ENCODE measurements around the gene EIF5B.
"Not testable (repeated sequence)": the region's sequence is repeated elsewhere in the genome, so short reads cannot be mapped to it uniquely, and the experiment has no call there.

Gene EIF5B

DNA sequence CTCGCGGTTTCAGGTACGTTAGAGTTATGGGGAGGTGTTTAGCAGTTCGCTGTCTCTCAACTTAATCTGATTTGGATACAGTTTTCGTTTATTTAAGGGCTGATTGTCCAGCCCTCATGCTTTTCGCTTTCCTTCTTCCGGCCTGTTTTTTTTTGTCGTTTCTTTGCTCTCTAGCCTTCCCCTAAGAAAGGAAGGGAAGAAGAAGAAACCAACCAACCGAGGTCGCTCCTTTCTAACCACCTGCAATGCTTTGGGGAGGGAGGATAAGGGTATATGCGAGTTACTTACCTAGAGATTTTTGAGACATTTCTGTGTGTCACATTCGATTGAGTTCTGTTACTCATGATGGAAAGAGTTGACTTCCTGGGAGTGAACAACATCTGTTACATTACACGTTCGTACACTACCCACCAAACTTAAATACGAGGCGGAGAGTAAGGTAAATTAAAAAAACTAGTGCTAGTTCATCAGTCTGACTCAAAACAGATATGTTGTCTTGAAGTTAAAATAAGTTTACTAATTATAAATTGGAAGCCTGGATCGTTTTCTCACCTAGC, 918 bp downstream of the EIF5B start:
- Histone ChIP-seq H3K9me3 (ENCODE audit: control insufficient read depth in 1 of 2, low read length in 2 of 2) (no peaks in the 10 kb centered on the region), H3K4me1 (ENCODE audit: control insufficient read depth in 1 of 2, insufficient read depth in 2 of 2, low read length in 2 of 2) (peaks cover 14 to 25% of the 10 kb centered on the region in 2 donors), H3K27ac (ENCODE audit: low read depth, low read length) (no peak overlapping the region), H3K27me3 (ENCODE audit: control insufficient read depth in 1 of 2, insufficient read depth in 2 of 2, low read length in 2 of 2) (no peaks in the 10 kb centered on the region), H3K9ac (ENCODE audit: low read depth in 1 of 2, low read length in 2 of 2) (peak overlapping the region; percentile 85 to 86), H3K4me3 (ENCODE audit: low read depth in 1 of 2, low read length in 2 of 2) (peak overlapping the region; percentile 90 to 91), H3K36me3 (ENCODE audit: control insufficient read depth in 1 of 2, insufficient read depth in 2 of 2, low read length in 2 of 2) (no peaks in the 10 kb centered on the region)

GRCh38 chr2:99340669-99341236, 3.6 kb downstream of the EIF5B start:
- no peak overlapping the region for H3K4me3 ChIP-seq (ENCODE audit: low read depth in 1 of 2, low read length in 2 of 2)
- peaks cover 8 to 16% of the 10 kb centered on the region in 2 donors for H3K4me1 ChIP-seq (ENCODE audit: control insufficient read depth in 1 of 2, insufficient read depth in 2 of 2, low read length in 2 of 2)
- H3K27me3 ChIP-seq (ENCODE audit: control insufficient read depth in 1 of 2, insufficient read depth in 2 of 2, low read length in 2 of 2) = no peaks in the 10 kb centered on the region
- H3K9ac ChIP-seq (ENCODE audit: low read depth in 1 of 2, low read length in 2 of 2) = no peak overlapping the region
- H3K9me3 ChIP-seq (ENCODE audit: control insufficient read depth in 1 of 2, low read length in 2 of 2) = no peaks in the 10 kb centered on the region
- no peaks in the 10 kb centered on the region for H3K36me3 ChIP-seq (ENCODE audit: control insufficient read depth in 1 of 2, insufficient read depth in 2 of 2, low read length in 2 of 2)
- no peak overlapping the region for H3K27ac ChIP-seq (ENCODE audit: low read depth, low read length)

DNA sequence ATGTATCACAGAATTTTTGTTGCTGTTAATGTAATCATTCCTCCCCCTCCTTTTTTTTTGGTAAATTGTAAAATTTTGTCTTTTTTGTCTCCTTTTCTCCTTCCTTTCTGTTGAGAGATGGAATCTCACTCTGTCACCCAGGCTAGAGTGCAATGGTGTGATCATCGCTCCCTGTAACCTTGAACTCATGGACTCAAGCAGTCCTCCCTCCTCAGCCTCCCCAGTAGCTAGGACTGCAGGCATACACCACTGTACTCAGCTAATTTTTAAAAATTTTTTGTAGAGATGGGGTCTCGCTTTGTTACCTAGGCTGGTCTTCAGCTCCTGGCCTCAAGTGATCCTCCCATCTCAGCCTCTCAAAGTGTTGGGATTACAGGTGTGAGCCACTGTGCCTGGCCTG, 5.3 kb downstream of the EIF5B start:
- Histone ChIP-seq H3K4me3 (ENCODE audit: low read depth in 1 of 2, low read length in 2 of 2) (no peak overlapping the region), H3K9me3 (ENCODE audit: control insufficient read depth in 1 of 2, low read length in 2 of 2) (no peaks in the 10 kb centered on the region), H3K36me3 (ENCODE audit: control insufficient read depth in 1 of 2, insufficient read depth in 2 of 2, low read length in 2 of 2) (no peaks in the 10 kb centered on the region), H3K27me3 (ENCODE audit: control insufficient read depth in 1 of 2, insufficient read depth in 2 of 2, low read length in 2 of 2) (no peaks in the 10 kb centered on the region), H3K4me1 (ENCODE audit: control insufficient read depth in 1 of 2, insufficient read depth in 2 of 2, low read length in 2 of 2) (peaks cover 8 to 12% of the 10 kb centered on the region in 2 donors), H3K27ac (ENCODE audit: low read depth, low read length) (no peak overlapping the region), H3K9ac (ENCODE audit: low read depth in 1 of 2, low read length in 2 of 2) (no peak overlapping the region)

DNA sequence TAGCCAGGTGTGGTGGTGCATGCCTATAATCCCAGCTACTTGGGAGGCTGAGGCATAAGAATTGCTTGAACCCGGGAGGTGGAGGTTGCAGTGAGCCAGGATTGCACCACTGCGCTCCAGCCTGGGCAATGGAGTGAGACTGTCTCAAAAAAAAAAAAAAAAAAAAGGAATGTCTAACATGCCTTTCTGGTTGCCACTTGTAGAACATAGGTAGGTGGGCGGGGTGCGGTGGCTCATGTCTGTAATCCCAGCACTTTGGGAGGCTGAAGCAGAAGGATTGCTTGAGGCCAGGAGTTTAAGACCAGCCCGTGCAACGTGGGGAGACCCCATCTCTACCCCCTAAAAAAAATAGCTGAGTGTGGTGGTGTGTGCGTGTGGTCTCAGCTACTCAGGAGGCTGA, 8.3 kb downstream of the EIF5B start:
- H3K4me1 ChIP-seq (ENCODE audit: control insufficient read depth in 1 of 2, insufficient read depth in 2 of 2, low read length in 2 of 2); H3K9ac ChIP-seq (ENCODE audit: low read depth in 1 of 2, low read length in 2 of 2); H3K27me3 ChIP-seq (ENCODE audit: control insufficient read depth in 1 of 2, insufficient read depth in 2 of 2, low read length in 2 of 2); H3K36me3 ChIP-seq (ENCODE audit: control insufficient read depth in 1 of 2, insufficient read depth in 2 of 2, low read length in 2 of 2); H3K27ac ChIP-seq (ENCODE audit: low read depth, low read length); H3K9me3 ChIP-seq (ENCODE audit: control insufficient read depth in 1 of 2, low read length in 2 of 2); H3K4me3 ChIP-seq (ENCODE audit: low read depth in 1 of 2, low read length in 2 of 2): not testable (repeated sequence)

- Histone ChIP-seq H3K4me3 (ENCODE audit: low read depth in 1 of 2, low read length in 2 of 2) (no peak overlapping the region), H3K4me1 (ENCODE audit: control insufficient read depth in 1 of 2, insufficient read depth in 2 of 2, low read length in 2 of 2) (no peaks in the 10 kb centered on the region), H3K9ac (ENCODE audit: low read depth in 1 of 2, low read length in 2 of 2) (no peak overlapping the region), H3K36me3 (ENCODE audit: control insufficient read depth in 1 of 2, insufficient read depth in 2 of 2, low read length in 2 of 2) (no peaks in the 10 kb centered on the region), H3K27ac (ENCODE audit: low read depth, low read length) (no peak overlapping the region), H3K27me3 (ENCODE audit: control insufficient read depth in 1 of 2, insufficient read depth in 2 of 2, low read length in 2 of 2) (no peaks in the 10 kb centered on the region), H3K9me3 (ENCODE audit: control insufficient read depth in 1 of 2, low read length in 2 of 2) (no peaks in the 10 kb centered on the region)
Observed at GRCh38 chr2:99346218-99346617, 9.0 kb downstream of the EIF5B start.

DNA sequence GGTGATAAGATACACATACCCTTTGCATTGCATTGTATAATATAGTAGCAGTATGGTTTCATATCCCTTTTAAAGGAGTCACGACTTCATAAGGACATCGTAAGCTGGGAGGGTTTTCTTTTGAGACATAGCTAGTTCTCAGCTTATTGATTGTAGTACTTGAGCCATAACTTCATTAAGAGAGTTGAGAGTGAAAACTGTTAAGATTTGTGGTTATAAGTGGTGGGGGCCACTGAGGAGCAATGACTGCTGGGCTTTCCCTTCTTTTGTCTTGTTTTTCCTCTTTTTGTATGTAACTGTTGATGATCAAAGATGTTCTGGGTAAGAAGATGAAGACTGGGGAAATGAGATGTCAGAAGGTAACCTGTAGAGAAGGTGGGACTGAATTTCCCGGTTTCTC, 11.0 kb downstream of the EIF5B start:
- Histone ChIP-seq H3K9ac (ENCODE audit: low read depth in 1 of 2, low read length in 2 of 2) (no peak overlapping the region), H3K27me3 (ENCODE audit: control insufficient read depth in 1 of 2, insufficient read depth in 2 of 2, low read length in 2 of 2) (no peaks in the 10 kb centered on the region), H3K4me1 (ENCODE audit: control insufficient read depth in 1 of 2, insufficient read depth in 2 of 2, low read length in 2 of 2) (no peaks in the 10 kb centered on the region), H3K27ac (ENCODE audit: low read depth, low read length) (no peak overlapping the region), H3K4me3 (ENCODE audit: low read depth in 1 of 2, low read length in 2 of 2) (no peak overlapping the region), H3K36me3 (ENCODE audit: control insufficient read depth in 1 of 2, insufficient read depth in 2 of 2, low read length in 2 of 2) (no peaks in the 10 kb centered on the region), H3K9me3 (ENCODE audit: control insufficient read depth in 1 of 2, low read length in 2 of 2) (no peaks in the 10 kb centered on the region)

- H3K27me3 ChIP-seq (ENCODE audit: control insufficient read depth in 1 of 2, insufficient read depth in 2 of 2, low read length in 2 of 2) = no peaks in the 10 kb centered on the region
- no peaks in the 10 kb centered on the region for H3K4me1 ChIP-seq (ENCODE audit: control insufficient read depth in 1 of 2, insufficient read depth in 2 of 2, low read length in 2 of 2)
- H3K9ac ChIP-seq (ENCODE audit: low read depth in 1 of 2, low read length in 2 of 2) = no peak overlapping the region
- H3K4me3 ChIP-seq (ENCODE audit: low read depth in 1 of 2, low read length in 2 of 2) = no peak overlapping the region
- no peaks in the 10 kb centered on the region for H3K9me3 ChIP-seq (ENCODE audit: control insufficient read depth in 1 of 2, low read length in 2 of 2)
- H3K36me3 ChIP-seq (ENCODE audit: control insufficient read depth in 1 of 2, insufficient read depth in 2 of 2, low read length in 2 of 2) = no peaks in the 10 kb centered on the region
- H3K27ac ChIP-seq (ENCODE audit: low read depth, low read length) = no peak overlapping the region
Observed at GRCh38 chr2:99350194-99350593, 13.0 kb downstream of the EIF5B start.

GRCh38 chr2:99354070-99354469, 16.9 kb downstream of the EIF5B start:
- no peaks in the 10 kb centered on the region for H3K4me1 ChIP-seq (ENCODE audit: control insufficient read depth in 1 of 2, insufficient read depth in 2 of 2, low read length in 2 of 2)
- no peaks in the 10 kb centered on the region for H3K27me3 ChIP-seq (ENCODE audit: control insufficient read depth in 1 of 2, insufficient read depth in 2 of 2, low read length in 2 of 2)
- no peaks in the 10 kb centered on the region for H3K36me3 ChIP-seq (ENCODE audit: control insufficient read depth in 1 of 2, insufficient read depth in 2 of 2, low read length in 2 of 2)
- H3K4me3 ChIP-seq (ENCODE audit: low read depth in 1 of 2, low read length in 2 of 2) = no peak overlapping the region
- H3K9me3 ChIP-seq (ENCODE audit: control insufficient read depth in 1 of 2, low read length in 2 of 2) = no peaks in the 10 kb centered on the region
- no peak overlapping the region for H3K9ac ChIP-seq (ENCODE audit: low read depth in 1 of 2, low read length in 2 of 2)
- H3K27ac ChIP-seq (ENCODE audit: low read depth, low read length) = no peak overlapping the region

DNA sequence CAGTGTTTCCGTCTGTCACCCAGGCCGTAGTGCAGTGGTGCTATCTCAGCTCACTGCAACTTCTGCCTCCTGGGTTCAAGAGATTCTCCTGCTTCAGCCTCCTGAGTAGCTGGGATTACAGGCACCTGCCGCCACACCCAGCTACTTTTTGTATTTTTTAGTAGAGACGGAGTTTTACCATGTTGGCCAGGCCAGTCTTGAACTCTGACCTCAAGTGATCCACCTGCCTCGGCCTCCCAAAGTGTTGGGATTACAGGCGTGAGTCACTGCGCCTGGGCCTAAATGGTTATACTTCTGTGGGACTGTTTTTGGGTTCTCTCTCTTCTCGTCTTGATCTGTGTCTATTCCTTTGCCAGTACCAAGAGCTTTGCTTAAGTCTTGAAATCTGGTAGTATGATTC, 17.6 kb downstream of the EIF5B start:
- H3K27me3 ChIP-seq (ENCODE audit: control insufficient read depth in 1 of 2, insufficient read depth in 2 of 2, low read length in 2 of 2); H3K4me3 ChIP-seq (ENCODE audit: low read depth in 1 of 2, low read length in 2 of 2); H3K9me3 ChIP-seq (ENCODE audit: control insufficient read depth in 1 of 2, low read length in 2 of 2); H3K36me3 ChIP-seq (ENCODE audit: control insufficient read depth in 1 of 2, insufficient read depth in 2 of 2, low read length in 2 of 2); H3K4me1 ChIP-seq (ENCODE audit: control insufficient read depth in 1 of 2, insufficient read depth in 2 of 2, low read length in 2 of 2); H3K27ac ChIP-seq (ENCODE audit: low read depth, low read length); H3K9ac ChIP-seq (ENCODE audit: low read depth in 1 of 2, low read length in 2 of 2): not testable (repeated sequence)

- H3K27me3 ChIP-seq (ENCODE audit: control insufficient read depth in 1 of 2, insufficient read depth in 2 of 2, low read length in 2 of 2) = no peaks in the 10 kb centered on the region
- H3K9me3 ChIP-seq (ENCODE audit: control insufficient read depth in 1 of 2, low read length in 2 of 2) = no peaks in the 10 kb centered on the region
- no peak overlapping the region for H3K4me3 ChIP-seq (ENCODE audit: low read depth in 1 of 2, low read length in 2 of 2)
- H3K9ac ChIP-seq (ENCODE audit: low read depth in 1 of 2, low read length in 2 of 2) = no peak overlapping the region
- no peaks in the 10 kb centered on the region for H3K4me1 ChIP-seq (ENCODE audit: control insufficient read depth in 1 of 2, insufficient read depth in 2 of 2, low read length in 2 of 2)
- peaks cover 3 to 9% of the 10 kb centered on the region in 2 donors for H3K36me3 ChIP-seq (ENCODE audit: control insufficient read depth in 1 of 2, insufficient read depth in 2 of 2, low read length in 2 of 2)
- H3K27ac ChIP-seq (ENCODE audit: low read depth, low read length) = no peak overlapping the region
Observed at GRCh38 chr2:99356853-99357252, 19.7 kb downstream of the EIF5B start.

- H3K27ac ChIP-seq (ENCODE audit: low read depth, low read length) = no peak overlapping the region
- no peaks in the 10 kb centered on the region for H3K4me1 ChIP-seq (ENCODE audit: control insufficient read depth in 1 of 2, insufficient read depth in 2 of 2, low read length in 2 of 2)
- H3K9me3 ChIP-seq (ENCODE audit: control insufficient read depth in 1 of 2, low read length in 2 of 2) = no peaks in the 10 kb centered on the region
- H3K27me3 ChIP-seq (ENCODE audit: control insufficient read depth in 1 of 2, insufficient read depth in 2 of 2, low read length in 2 of 2) = no peaks in the 10 kb centered on the region
- H3K4me3 ChIP-seq (ENCODE audit: low read depth in 1 of 2, low read length in 2 of 2) = no peak overlapping the region
- no peak overlapping the region for H3K9ac ChIP-seq (ENCODE audit: low read depth in 1 of 2, low read length in 2 of 2)
- H3K36me3 ChIP-seq (ENCODE audit: control insufficient read depth in 1 of 2, insufficient read depth in 2 of 2, low read length in 2 of 2) = peaks cover 33 to 67% of the 10 kb centered on the region in 2 donors
Observed at GRCh38 chr2:99365661-99366060, 28.5 kb downstream of the EIF5B start.
